NT2/D1 (cell line): ENCODE measurements around the gene CREB5.
"Not testable (repeated sequence)": the region's sequence is repeated elsewhere in the genome, so short reads cannot be mapped to it uniquely, and the experiment has no call there.

Experiments used
- DNase-seq: peaks from one replicate; pipeline ENCODE4 v3.0.0-alpha.2; 2011; ENCODE audit warnings: low read depth, low spot score
- H3K27me3 ChIP-seq: 2 replicates; pipeline ENCODE4 v1.6.0; 2011; ENCODE audit warnings: mild to moderate bottlenecking; ENCODE audit not compliant: insufficient read length, insufficient read depth
- H3K36me3 ChIP-seq: 2 replicates; pipeline ENCODE4 v1.6.1; 2011; ENCODE audit warnings: mild to moderate bottlenecking, low read length, mixed read lengths; ENCODE audit not compliant: insufficient read depth, insufficient read length
- H3K4me1 ChIP-seq: 2 replicates; pipeline ENCODE4 v1.5.1; 2011; ENCODE audit not compliant: insufficient read depth, insufficient read length
- H3K4me3 ChIP-seq: 2 replicates; pipeline ENCODE4 v1.5.1; 2011; ENCODE audit warnings: low read depth; ENCODE audit not compliant: insufficient read length
- H3K9ac ChIP-seq: 2 replicates; pipeline ENCODE4 v1.6.0; 2011; ENCODE audit warnings: low read depth; ENCODE audit not compliant: insufficient read length
- H3K9me3 ChIP-seq: 2 replicates; pipeline ENCODE4 v1.5.1; 2011; ENCODE audit warnings: mild to moderate bottlenecking, low read length; ENCODE audit not compliant: insufficient read depth
- SUZ12 ChIP-seq: IDR thresholded peaks from 2 replicates; pipeline ENCODE4 v1.6.1; 2011; ENCODE audit not compliant: insufficient read length, insufficient read depth; ENCODE audit errors: extremely low read depth
- YY1 ChIP-seq: IDR thresholded peaks from 2 replicates; pipeline ENCODE4 v1.6.1; 2011; ENCODE audit not compliant: insufficient read length, insufficient read depth
- ZNF274 ChIP-seq: IDR thresholded peaks from 2 replicates; pipeline ENCODE4 v1.6.1; 2011; ENCODE audit warnings: mild to moderate bottlenecking, low read depth, low read length

CREB5 gene

DNA sequence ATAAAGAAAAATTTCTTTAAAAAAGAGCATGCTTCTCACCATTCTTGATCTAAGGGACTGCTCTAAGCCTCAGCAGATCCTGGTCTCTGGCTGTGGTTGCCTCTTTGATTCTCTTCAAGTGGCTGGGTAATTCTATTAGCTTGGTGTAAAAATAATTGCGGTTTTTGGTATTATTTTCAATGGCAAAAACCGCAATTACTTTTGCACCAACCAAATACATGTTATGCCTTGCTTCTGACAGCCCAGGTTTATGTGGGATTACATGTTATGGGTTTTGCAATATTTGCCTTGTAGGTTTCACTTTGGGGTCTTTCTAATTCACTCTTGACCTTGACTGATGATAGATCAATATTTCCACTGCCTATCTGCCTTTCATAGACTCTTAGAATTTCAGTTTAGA is 20.0 kb upstream of the CREB5 start:
- no peaks in the 10 kb centered on the region for H3K4me1 ChIP-seq
- no peak for TF ChIP-seq ZNF274
- TF ChIP-seq YY1, result no peak
- no peak for TF ChIP-seq SUZ12
- no peak overlapping the region for H3K9ac ChIP-seq
- no peaks in the 10 kb centered on the region for H3K27me3 ChIP-seq
- H3K4me3 ChIP-seq, result no peak overlapping the region
- H3K36me3 ChIP-seq, result no peaks in the 10 kb centered on the region
- H3K9me3 ChIP-seq, result no peaks in the 10 kb centered on the region
- DNase-seq, result no peak

- Histone ChIP-seq H3K9me3 (no peaks in the 10 kb centered on the region), H3K4me1 (no peaks in the 10 kb centered on the region), H3K27me3 (no peaks in the 10 kb centered on the region), H3K4me3 (no peak overlapping the region), H3K36me3 (no peaks in the 10 kb centered on the region), H3K9ac (no peak overlapping the region)
- DNase-seq, result no peak
- TF ChIP-seq SUZ12, result no peak
These were observed 16.9 kb upstream of the CREB5 start for GRCh38 chr7:28395404-28395803.

GRCh38 chr7:28395831-28396230 is 16.5 kb upstream of the CREB5 start:
- no peaks in the 10 kb centered on the region for H3K9me3 ChIP-seq
- H3K4me1 ChIP-seq, result no peaks in the 10 kb centered on the region
- no peak overlapping the region for H3K9ac ChIP-seq
- H3K4me3 ChIP-seq, result no peak overlapping the region
- no peak for DNase-seq
- no peaks in the 10 kb centered on the region for H3K36me3 ChIP-seq
- no peaks in the 10 kb centered on the region for H3K27me3 ChIP-seq
- TF ChIP-seq YY1 (no peak), ZNF274 (no peak), SUZ12 (no peak)

GRCh38 chr7:28397141-28397540 is 15.2 kb upstream of the CREB5 start:
- Histone ChIP-seq H3K4me1 (no peaks in the 10 kb centered on the region), H3K27me3 (no peaks in the 10 kb centered on the region), H3K4me3 (no peak overlapping the region), H3K36me3 (no peaks in the 10 kb centered on the region), H3K9ac (no peak overlapping the region), H3K9me3 (no peaks in the 10 kb centered on the region)
- TF ChIP-seq YY1, result no peak
- no peak for TF ChIP-seq ZNF274
- TF ChIP-seq SUZ12, result no peak
- no peak for DNase-seq

DNA sequence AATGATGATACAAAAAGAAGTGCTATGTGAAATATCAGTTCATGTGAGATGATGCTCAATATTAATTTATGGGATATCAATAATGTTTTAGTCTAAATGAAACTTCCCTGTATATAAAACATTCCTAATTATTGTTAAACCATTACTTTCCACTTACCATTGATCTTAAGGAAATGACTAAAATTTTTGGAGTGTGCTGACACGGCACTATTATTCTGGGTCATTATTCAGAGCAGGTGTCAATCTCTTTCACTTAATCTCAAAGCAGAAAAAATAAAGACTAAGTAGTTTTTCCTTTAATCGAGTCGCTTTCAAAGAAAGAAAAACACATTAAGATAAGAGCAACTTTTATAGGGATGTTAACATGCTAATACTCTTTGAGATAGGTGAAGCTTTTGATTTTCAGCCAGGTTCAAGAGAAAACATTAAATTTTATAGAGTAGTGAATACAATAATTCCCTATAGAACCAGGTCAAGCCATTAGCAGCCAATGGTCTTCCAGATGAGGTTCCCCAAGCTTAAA is 11.4 kb upstream of the CREB5 start:
- no peaks in the 10 kb centered on the region for H3K36me3 ChIP-seq
- H3K9ac ChIP-seq, result no peak overlapping the region
- no peaks in the 10 kb centered on the region for H3K9me3 ChIP-seq
- no peak for DNase-seq
- no peak overlapping the region for H3K4me3 ChIP-seq
- H3K27me3 ChIP-seq, result no peaks in the 10 kb centered on the region
- no peaks in the 10 kb centered on the region for H3K4me1 ChIP-seq
- TF ChIP-seq ZNF274 (no peak), YY1 (no peak), SUZ12 (no peak)

DNA sequence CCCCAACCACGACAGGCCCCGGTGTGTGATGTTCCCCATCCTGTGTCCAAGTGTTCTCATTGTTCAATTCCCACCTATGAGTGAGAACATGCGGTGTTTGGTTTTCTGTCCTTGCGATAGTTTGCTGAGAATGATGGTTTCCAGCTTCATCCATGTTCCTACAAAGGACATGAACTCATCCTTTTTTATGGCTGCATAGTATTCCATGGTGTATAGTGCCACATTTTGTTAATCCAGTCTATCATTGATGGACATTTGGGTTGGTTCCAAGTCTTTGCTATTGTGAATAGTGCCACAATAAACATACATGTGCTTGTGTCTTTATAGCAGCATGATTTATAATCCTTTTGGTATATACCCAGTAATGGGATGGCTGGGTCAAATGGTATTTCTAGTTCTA is 10.8 kb upstream of the CREB5 start:
- DNase-seq, H3K9me3 ChIP-seq, H3K27me3 ChIP-seq, H3K4me3 ChIP-seq, H3K9ac ChIP-seq, H3K36me3 ChIP-seq, H3K4me1 ChIP-seq: not testable (repeated sequence)

- H3K4me1 ChIP-seq, result peaks cover 3% of the 10 kb centered on the region
- no peak for DNase-seq
- TF ChIP-seq YY1, result no peak
- TF ChIP-seq SUZ12, result no peak
- no peak for TF ChIP-seq ZNF274
- no peaks in the 10 kb centered on the region for H3K9me3 ChIP-seq
- no peak overlapping the region for H3K9ac ChIP-seq
- no peaks in the 10 kb centered on the region for H3K36me3 ChIP-seq
- peaks cover 29% of the 10 kb centered on the region for H3K27me3 ChIP-seq
- no peak overlapping the region for H3K4me3 ChIP-seq
These were observed 6.7 kb upstream of the CREB5 start for GRCh38 chr7:28405662-28406061.

DNA sequence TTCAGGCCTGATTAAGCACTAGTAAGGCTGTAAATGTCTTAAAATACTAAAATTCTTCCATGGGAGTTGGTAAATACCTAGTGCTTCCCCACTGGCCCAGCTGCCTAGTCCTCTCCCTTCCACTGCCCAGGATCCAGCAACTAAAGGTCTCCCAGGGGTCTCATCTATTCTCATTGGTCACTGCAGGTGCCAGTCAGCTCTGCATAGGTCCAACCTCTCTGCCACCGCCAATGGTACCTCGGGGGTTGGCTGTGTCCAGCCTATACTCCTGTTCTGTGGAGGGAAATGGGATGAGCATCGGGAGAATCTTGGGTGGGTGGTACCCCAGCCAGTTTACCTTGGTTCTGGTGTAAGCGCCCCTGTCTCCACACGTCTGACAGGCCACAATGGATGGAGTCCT is 6.1 kb upstream of the CREB5 start:
- Histone ChIP-seq H3K9ac (no peak overlapping the region), H3K9me3 (no peaks in the 10 kb centered on the region), H3K27me3 (peaks cover 34% of the 10 kb centered on the region), H3K4me1 (peaks cover 3% of the 10 kb centered on the region), H3K36me3 (no peaks in the 10 kb centered on the region), H3K4me3 (no peak overlapping the region)
- TF ChIP-seq ZNF274, result no peak
- TF ChIP-seq YY1, result no peak
- no peak for TF ChIP-seq SUZ12
- no peak for DNase-seq
